Activated naive CD4-positive, alpha-beta T cell treated with Interleukin-2 at 50 U/mL for 16 hours (primary cell): ENCODE data around the gene SCP2D1.
"Not testable (repeated sequence)": the region's sequence is repeated elsewhere in the genome, so short reads cannot be mapped to it uniquely, and the experiment has no call there.

Experiments
- DNase-seq: peaks from one replicate; pipeline ENCODE4 v3.0.0-alpha.2; 2020

The SCP2D1 gene

GRCh38 chr20:18813483-18813882, at the start of gene SCP2D1:
TSS of gene SCP2D1 (plus strand) at chr20:18813783. CDS start at chr20:18813816, 33 bp downstream.
- DNase-seq, result no peak

GRCh38 chr20:18767676-18768075, 45.9 kb upstream of the SCP2D1 start:
- DNase-seq, result no peak

GRCh38 chr20:18773566-18773965, 40.0 kb upstream of the SCP2D1 start:
- DNase-seq, result no peak

- DNase-seq, result no peak
Observed at GRCh38 chr20:18774207-18774606, 39.4 kb upstream of the SCP2D1 start.

- DNase-seq, result no peak
Observed at GRCh38 chr20:18775633-18776032, 38.0 kb upstream of the SCP2D1 start.

- DNase-seq, result no peak
Observed at GRCh38 chr20:18778690-18779392, 34.7 kb upstream of the SCP2D1 start.

- DNase-seq, result no peak
Observed at GRCh38 chr20:18780385-18781130, 33.0 kb upstream of the SCP2D1 start.

GRCh38 chr20:18781509-18781908, 32.1 kb upstream of the SCP2D1 start:
- no peak for DNase-seq

GRCh38 chr20:18783385-18783959, 30.1 kb upstream of the SCP2D1 start:
- no peak for DNase-seq

GRCh38 chr20:18787046-18787445, 26.5 kb upstream of the SCP2D1 start:
- not testable (repeated sequence) for DNase-seq

GRCh38 chr20:18788021-18788420, 25.6 kb upstream of the SCP2D1 start:
- no peak for DNase-seq

- no peak for DNase-seq
Observed at GRCh38 chr20:18790787-18791186, 22.8 kb upstream of the SCP2D1 start.

- DNase-seq, result peak; percentile 86
Observed at GRCh38 chr20:18793625-18794427, 19.8 kb upstream of the SCP2D1 start.

- DNase-seq, result no peak
Observed at GRCh38 chr20:18794428-18794787, 19.2 kb upstream of the SCP2D1 start.

GRCh38 chr20:18795366-18795765, 18.2 kb upstream of the SCP2D1 start:
- no peak for DNase-seq

- no peak for DNase-seq
Observed at GRCh38 chr20:18796282-18796833, 17.2 kb upstream of the SCP2D1 start.

GRCh38 chr20:18801516-18801915, 12.1 kb upstream of the SCP2D1 start:
- DNase-seq, result no peak

GRCh38 chr20:18802012-18802634, 11.5 kb upstream of the SCP2D1 start:
- DNase-seq, result no peak

- no peak for DNase-seq
Observed at GRCh38 chr20:18805881-18806280, 7.7 kb upstream of the SCP2D1 start.

- no peak for DNase-seq
Observed at GRCh38 chr20:18808712-18809111, 4.9 kb upstream of the SCP2D1 start.

- no peak for DNase-seq
Observed at GRCh38 chr20:18811186-18811585, 2.4 kb upstream of the SCP2D1 start.

- DNase-seq, result no peak
Observed at GRCh38 chr20:18811904-18812303, 1.7 kb upstream of the SCP2D1 start.
